T-helper 22 cell (primary cell): ENCODE data around the gene CAMK4.

Experiments used
- DNase-seq: peaks from one replicate; pipeline ENCODE4 v3.0.0-alpha.2; 2020; ENCODE audit warnings: low read depth

The CAMK4 gene

GRCh38 chr5:111229221-111229835, 5.1 kb downstream of the CAMK4 start:
- no peak for DNase-seq

- no peak for DNase-seq
These were observed 6.0 kb downstream of the CAMK4 start for GRCh38 chr5:111229871-111230810.

- DNase-seq = no peak
These were observed 6.9 kb downstream of the CAMK4 start for GRCh38 chr5:111231119-111231518.

GRCh38 chr5:111232311-111233051, 8.3 kb downstream of the CAMK4 start:
- peak; percentile 39 for DNase-seq

GRCh38 chr5:111233052-111233374, 8.8 kb downstream of the CAMK4 start:
- DNase-seq = no peak

GRCh38 chr5:111234125-111234524, 9.9 kb downstream of the CAMK4 start:
- DNase-seq = no peak

GRCh38 chr5:111235635-111236034, 11.5 kb downstream of the CAMK4 start:
- no peak for DNase-seq

- no peak for DNase-seq
These were observed 12.2 kb downstream of the CAMK4 start for GRCh38 chr5:111236348-111236747.

GRCh38 chr5:111236995-111237394, 12.8 kb downstream of the CAMK4 start:
- DNase-seq = no peak

GRCh38 chr5:111237470-111237869, 13.3 kb downstream of the CAMK4 start:
- DNase-seq = no peak

- DNase-seq = no peak
These were observed 14.4 kb downstream of the CAMK4 start for GRCh38 chr5:111238431-111239225.

- no peak for DNase-seq
These were observed 17.5 kb downstream of the CAMK4 start for GRCh38 chr5:111241696-111242095.

- no peak for DNase-seq
These were observed 18.4 kb downstream of the CAMK4 start for GRCh38 chr5:111242606-111243005.

GRCh38 chr5:111243318-111243717, 19.1 kb downstream of the CAMK4 start:
- no peak for DNase-seq

- DNase-seq = no peak
These were observed 21.5 kb downstream of the CAMK4 start for GRCh38 chr5:111245654-111246053.

- DNase-seq = no peak
These were observed 22.3 kb downstream of the CAMK4 start for GRCh38 chr5:111246459-111246858.

GRCh38 chr5:111248571-111248970, 24.4 kb downstream of the CAMK4 start:
- DNase-seq = no peak

- DNase-seq = no peak
These were observed 27.7 kb downstream of the CAMK4 start for GRCh38 chr5:111251921-111252320.

GRCh38 chr5:111252799-111253545, 28.8 kb downstream of the CAMK4 start:
- DNase-seq = no peak

GRCh38 chr5:111254613-111255012, 30.4 kb downstream of the CAMK4 start:
- peak; percentile 72 for DNase-seq

- DNase-seq = no peak
These were observed 31.0 kb downstream of the CAMK4 start for GRCh38 chr5:111255169-111255568.
